Neural progenitor cell (in vitro differentiated cells): ENCODE results near the gene BMP7. TPM values are rescaled to one million over a fixed set of nuclear protein-coding genes. Genes with fewer than 3 reads are reported as not detected.

Experiments used
- DNase-seq: peaks from one replicate; pipeline ENCODE4 v3.0.0-alpha.2; 2016; ENCODE audit warnings: low spot score
- H2AFZ ChIP-seq: fragments of 200-600 bp; sonication (generic); replicated peaks from 2 replicates; pipeline ENCODE4 v1.6.1; 2016; ENCODE audit warnings: antibody characterized with exemption
- H3F3A ChIP-seq: fragments of 200-600 bp; sonication (generic); 2 replicates; pipeline ENCODE4 v1.6.1; 2016; ENCODE audit warnings: antibody characterized with exemption, low read depth
- H3K27ac ChIP-seq: fragments of 200-600 bp; sonication (generic); 2 replicates; pipeline ENCODE4 v1.5.1; 2016; ENCODE audit warnings: mild to moderate bottlenecking
- H3K27me3 ChIP-seq: fragments of 200-600 bp; sonication (generic); 2 replicates; pipeline ENCODE4 v1.6.1; 2016; ENCODE audit warnings: mild to moderate bottlenecking, moderate library complexity
- H3K36me3 ChIP-seq: fragments of 200-600 bp; sonication (generic); 2 replicates; pipeline ENCODE4 v1.5.1; 2016
- H3K4me1 ChIP-seq: fragments of 200-600 bp; sonication (generic); 2 replicates; pipeline ENCODE4 v1.6.1; 2016; ENCODE audit warnings: mixed run types
- H3K4me2 ChIP-seq: fragments of 200-600 bp; sonication (generic); 2 replicates; pipeline ENCODE4 v1.6.1; 2016
- H3K4me3 ChIP-seq: fragments of 200-600 bp; sonication (generic); 2 replicates; pipeline ENCODE4 v1.5.1; 2016
- H3K79me2 ChIP-seq: fragments of 200-600 bp; sonication (generic); 2 replicates; pipeline ENCODE4 v1.6.1; 2016; ENCODE audit warnings: low read depth
- H3K9ac ChIP-seq: fragments of 200-600 bp; sonication (generic); 2 replicates; pipeline ENCODE4 v1.6.1; 2016
- H3K9me3 ChIP-seq: fragments of 200-600 bp; sonication (generic); 2 replicates; pipeline ENCODE4 v1.5.1; 2016; ENCODE audit warnings: low read depth
- H4K20me1 ChIP-seq: fragments of 200-600 bp; sonication (generic); 2 replicates; pipeline ENCODE4 v1.6.1; 2016; ENCODE audit warnings: low read depth
- H3K27ac Mint-ChIP-seq: 3 replicates; pipeline ENCODE4 v1.8.0; 2021; ENCODE audit warnings: mixed read lengths
- H3K27me3 Mint-ChIP-seq: 2 replicates; pipeline ENCODE4 v1.8.0; 2022; ENCODE audit warnings: low read depth, mild to moderate bottlenecking, inconsistent platforms, moderate library complexity, mixed read lengths; ENCODE audit not compliant: insufficient read depth
- H3K36me3 Mint-ChIP-seq: 3 replicates; pipeline ENCODE4 v1.8.0; 2021; ENCODE audit warnings: mixed read lengths
- H3K4me1 Mint-ChIP-seq: 3 replicates; pipeline ENCODE4 v1.8.0; 2021; ENCODE audit warnings: mixed read lengths
- H3K4me3 Mint-ChIP-seq: 3 replicates; pipeline ENCODE4 v1.8.0; 2021; ENCODE audit warnings: mild to moderate bottlenecking, moderate library complexity, mixed read lengths
- H3K9me3 Mint-ChIP-seq: 3 replicates; pipeline ENCODE4 v1.8.0; 2020; ENCODE audit warnings: mixed read lengths
- EZH2 ChIP-seq: fragments of 200-600 bp; sonication (generic); IDR thresholded peaks from 2 replicates; pipeline ENCODE4 v1.6.1; 2017; ENCODE audit warnings: antibody characterized with exemption, mild to moderate bottlenecking, moderate library complexity
- EZH2phosphoT487 ChIP-seq: fragments of 200-600 bp; sonication (generic); IDR thresholded peaks from 2 replicates; pipeline ENCODE4 v1.6.1; 2017; ENCODE audit warnings: antibody characterized with exemption
- total RNA-seq: library from RNA; depleted of rRNA; stranded (reverse); fragments of >200 nt; gene quantifications from 2 replicates; pipeline ENCODE4 v1.2.3, GENCODE V29; 2015; ENCODE audit warnings: low replicate concordance
- TF ChIP-seq, protein P1 (sequence below): fragments of 200-600 bp; sonication (generic); IDR thresholded peaks from 2 replicates; pipeline ENCODE4 v1.5.1; 2017; ENCODE audit warnings: antibody characterized with exemption, mild to moderate bottlenecking

The BMP7 gene
- total RNA-seq, 1 donor from 2014 or later: 11.2 TPM

DNA sequence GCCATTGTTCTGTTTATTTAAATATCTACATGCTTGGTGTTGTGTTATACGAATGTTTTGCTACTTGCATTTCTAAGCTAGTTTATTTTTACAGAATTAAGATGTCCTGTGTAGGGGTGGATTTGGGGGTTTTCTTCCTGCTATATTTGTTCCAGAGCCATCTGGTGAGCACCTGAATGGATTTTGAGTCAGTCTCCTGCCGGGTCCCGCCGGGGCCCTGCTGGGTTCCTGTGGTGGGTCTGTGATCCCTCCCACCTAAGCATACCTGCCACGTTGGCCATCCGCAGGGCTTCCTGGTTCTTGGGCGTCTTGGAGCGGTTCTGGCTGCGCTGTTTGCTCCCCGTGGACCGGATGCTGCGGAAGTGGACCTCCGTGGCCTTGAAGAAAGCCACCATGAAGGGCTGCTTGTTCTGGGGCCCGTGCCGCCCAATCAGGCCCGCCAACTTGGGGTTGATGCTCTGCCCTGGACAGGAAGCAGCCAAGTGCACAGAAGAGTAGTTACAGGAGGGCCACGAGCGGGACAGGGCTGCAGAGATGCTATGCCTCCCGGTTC lies 82.9 kb downstream of the BMP7 start:
- no peak overlapping the region for H3K9ac ChIP-seq
- H3K9me3 ChIP-seq: no peaks in the 10 kb centered on the region
- H3K27me3 Mint-ChIP-seq: peaks cover 5% of the 10 kb centered on the region
- no peaks in the 10 kb centered on the region for H4K20me1 ChIP-seq
- no peak for DNase-seq
- no peak overlapping the region for H3K27ac Mint-ChIP-seq
- TF ChIP-seq EZH2phosphoT487: no peak
- TF ChIP-seq, protein P1, sequence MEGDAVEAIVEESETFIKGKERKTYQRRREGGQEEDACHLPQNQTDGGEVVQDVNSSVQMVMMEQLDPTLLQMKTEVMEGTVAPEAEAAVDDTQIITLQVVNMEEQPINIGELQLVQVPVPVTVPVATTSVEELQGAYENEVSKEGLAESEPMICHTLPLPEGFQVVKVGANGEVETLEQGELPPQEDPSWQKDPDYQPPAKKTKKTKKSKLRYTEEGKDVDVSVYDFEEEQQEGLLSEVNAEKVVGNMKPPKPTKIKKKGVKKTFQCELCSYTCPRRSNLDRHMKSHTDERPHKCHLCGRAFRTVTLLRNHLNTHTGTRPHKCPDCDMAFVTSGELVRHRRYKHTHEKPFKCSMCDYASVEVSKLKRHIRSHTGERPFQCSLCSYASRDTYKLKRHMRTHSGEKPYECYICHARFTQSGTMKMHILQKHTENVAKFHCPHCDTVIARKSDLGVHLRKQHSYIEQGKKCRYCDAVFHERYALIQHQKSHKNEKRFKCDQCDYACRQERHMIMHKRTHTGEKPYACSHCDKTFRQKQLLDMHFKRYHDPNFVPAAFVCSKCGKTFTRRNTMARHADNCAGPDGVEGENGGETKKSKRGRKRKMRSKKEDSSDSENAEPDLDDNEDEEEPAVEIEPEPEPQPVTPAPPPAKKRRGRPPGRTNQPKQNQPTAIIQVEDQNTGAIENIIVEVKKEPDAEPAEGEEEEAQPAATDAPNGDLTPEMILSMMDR: no peak
- TF ChIP-seq EZH2: no peak
- no peak overlapping the region for H3K27ac ChIP-seq
- no peak overlapping the region for H3K4me3 ChIP-seq
- H2AFZ ChIP-seq: no peak overlapping the region
- H3K4me1 ChIP-seq: no peaks in the 10 kb centered on the region
- peaks cover 6% of the 10 kb centered on the region for H3F3A ChIP-seq
- H3K4me2 ChIP-seq: no peak overlapping the region
- H3K4me3 Mint-ChIP-seq: no peak overlapping the region
- H3K36me3 ChIP-seq: no peaks in the 10 kb centered on the region
- peaks cover 20% of the 10 kb centered on the region for H3K36me3 Mint-ChIP-seq
- peaks cover 27% of the 10 kb centered on the region for H3K4me1 Mint-ChIP-seq
- no peaks in the 10 kb centered on the region for H3K27me3 ChIP-seq
- H3K79me2 ChIP-seq: no peaks in the 10 kb centered on the region
- H3K9me3 Mint-ChIP-seq: no peaks in the 10 kb centered on the region

DNA sequence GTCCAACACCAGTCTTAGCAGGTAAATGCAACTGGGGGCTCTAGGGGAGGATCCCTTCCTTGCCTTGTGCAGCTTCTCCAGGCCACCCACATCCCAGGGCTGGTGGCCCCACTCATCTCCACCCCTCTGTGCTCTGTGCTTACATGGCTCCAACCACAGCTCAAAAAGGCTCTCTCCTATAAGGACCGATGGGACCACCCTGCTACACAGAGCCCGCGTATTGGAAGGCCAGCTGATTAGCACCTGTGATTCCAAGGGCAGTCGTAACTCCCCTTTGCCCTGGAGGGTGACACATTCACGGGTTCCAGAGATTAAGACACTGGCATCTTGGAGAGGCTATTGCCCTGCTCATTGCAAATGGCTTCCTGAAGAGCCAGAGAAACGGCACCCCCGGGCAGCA lies 84.8 kb downstream of the BMP7 start:
- H3K79me2 ChIP-seq: no peaks in the 10 kb centered on the region
- H3K27me3 ChIP-seq: no peaks in the 10 kb centered on the region
- TF ChIP-seq EZH2phosphoT487 (no peak), EZH2 (no peak)
- TF ChIP-seq, protein P1: no peak
- H3F3A ChIP-seq: no peaks in the 10 kb centered on the region
- no peaks in the 10 kb centered on the region for H3K9me3 ChIP-seq
- no peak overlapping the region for H2AFZ ChIP-seq
- H3K36me3 ChIP-seq: no peaks in the 10 kb centered on the region
- Mint-ChIP-seq H3K9me3 (no peaks in the 10 kb centered on the region), H3K4me1 (peaks cover 32% of the 10 kb centered on the region), H3K36me3 (peaks cover 28% of the 10 kb centered on the region), H3K27ac (no peak overlapping the region), H3K27me3 (peaks cover 4% of the 10 kb centered on the region), H3K4me3 (no peak overlapping the region)
- no peaks in the 10 kb centered on the region for H4K20me1 ChIP-seq
- H3K9ac ChIP-seq: no peak overlapping the region
- no peaks in the 10 kb centered on the region for H3K4me1 ChIP-seq
- H3K27ac ChIP-seq: no peak overlapping the region
- no peak for DNase-seq
- H3K4me2 ChIP-seq: no peak overlapping the region
- no peak overlapping the region for H3K4me3 ChIP-seq

DNA sequence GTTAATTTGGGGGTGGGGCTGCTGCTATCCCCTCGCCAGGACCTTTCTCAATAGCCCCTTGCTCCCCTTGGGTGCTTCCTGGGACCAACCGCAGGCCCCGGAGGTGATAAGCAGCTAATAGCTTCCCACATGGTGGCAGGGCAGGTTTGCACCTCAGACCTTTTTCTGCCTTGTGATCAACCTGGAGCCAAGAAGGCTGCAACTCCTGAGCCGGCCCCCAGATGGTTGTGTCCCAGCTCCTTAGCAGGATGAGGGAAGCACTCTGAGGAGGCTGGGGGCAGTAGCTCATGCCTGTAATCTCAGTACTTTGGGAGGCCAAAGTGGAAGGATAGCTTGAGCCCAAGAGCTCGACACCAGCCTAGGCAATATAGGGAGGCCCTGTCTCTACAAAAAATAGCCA lies 85.5 kb downstream of the BMP7 start:
- Histone ChIP-seq H3K27ac (no peak overlapping the region), H3F3A (no peaks in the 10 kb centered on the region), H3K27me3 (no peaks in the 10 kb centered on the region), H2AFZ (no peak overlapping the region), H3K9me3 (no peaks in the 10 kb centered on the region), H3K79me2 (no peaks in the 10 kb centered on the region), H3K36me3 (no peaks in the 10 kb centered on the region), H3K4me2 (no peak overlapping the region), H4K20me1 (no peaks in the 10 kb centered on the region), H3K4me3 (no peak overlapping the region), H3K9ac (no peak overlapping the region), H3K4me1 (no peaks in the 10 kb centered on the region)
- no peak overlapping the region for H3K27ac Mint-ChIP-seq
- H3K4me1 Mint-ChIP-seq: peaks cover 32% of the 10 kb centered on the region
- H3K36me3 Mint-ChIP-seq: peaks cover 26% of the 10 kb centered on the region
- no peaks in the 10 kb centered on the region for H3K9me3 Mint-ChIP-seq
- no peak for DNase-seq
- TF ChIP-seq, protein P1: no peak
- TF ChIP-seq EZH2phosphoT487 (no peak), EZH2 (no peak)
- H3K27me3 Mint-ChIP-seq: peaks cover 4% of the 10 kb centered on the region
- no peak overlapping the region for H3K4me3 Mint-ChIP-seq
